GM12874 (cell line): ENCODE data around the gene PCNT.

Experiments used
- CTCF ChIP-seq: IDR thresholded peaks from 2 replicates; pipeline ENCODE4 v1.5.1; 2011; ENCODE audit warnings: low read depth, mild to moderate bottlenecking, control low read depth, low read length, moderate library complexity; ENCODE audit not compliant: insufficient read depth

The PCNT gene

DNA sequence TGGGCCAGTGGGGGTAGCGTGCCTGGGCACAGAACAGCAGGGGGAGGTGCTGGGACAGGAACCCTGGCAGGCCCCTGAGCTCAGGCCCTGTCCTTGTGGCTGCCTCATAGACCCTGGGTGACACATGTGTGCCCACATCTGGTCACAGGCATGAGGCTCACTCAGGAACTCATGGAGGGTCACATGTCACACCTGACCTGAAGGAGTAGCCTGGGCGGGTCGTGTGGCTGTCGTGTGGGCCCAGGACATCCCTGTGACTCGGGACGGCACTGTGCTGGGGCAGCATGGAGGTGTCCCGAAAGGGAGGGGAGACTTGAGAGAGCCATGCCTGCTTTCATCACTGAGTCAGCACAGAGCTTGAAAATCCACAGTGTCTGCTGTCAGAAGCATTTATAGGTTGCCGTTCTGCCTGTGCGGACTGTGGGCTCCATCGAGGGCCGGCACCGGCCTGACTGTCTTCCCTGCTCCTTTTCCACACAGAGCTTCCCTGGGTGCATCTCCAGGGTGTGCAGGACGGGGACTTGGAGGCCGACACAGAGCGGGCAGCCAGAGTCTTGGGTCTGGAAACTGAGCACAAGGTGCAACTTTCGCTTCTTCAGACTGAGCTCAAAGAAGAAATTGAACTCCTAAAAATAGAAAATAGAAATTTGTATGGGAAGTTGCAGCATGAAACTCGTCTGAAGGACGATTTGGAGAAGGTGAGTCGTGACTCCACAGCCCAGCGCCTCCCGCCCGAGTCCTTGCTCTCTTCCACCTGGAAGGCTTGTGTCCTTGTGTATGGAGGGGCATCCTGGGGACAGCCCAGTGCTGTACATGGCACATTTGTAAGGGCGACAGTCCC, 32.8 kb downstream of the PCNT start:
- no peak for TF ChIP-seq CTCF

- TF ChIP-seq CTCF = no peak
Measured at GRCh38 chr21:46357335-46357604, 33.3 kb downstream of the PCNT start.

DNA sequence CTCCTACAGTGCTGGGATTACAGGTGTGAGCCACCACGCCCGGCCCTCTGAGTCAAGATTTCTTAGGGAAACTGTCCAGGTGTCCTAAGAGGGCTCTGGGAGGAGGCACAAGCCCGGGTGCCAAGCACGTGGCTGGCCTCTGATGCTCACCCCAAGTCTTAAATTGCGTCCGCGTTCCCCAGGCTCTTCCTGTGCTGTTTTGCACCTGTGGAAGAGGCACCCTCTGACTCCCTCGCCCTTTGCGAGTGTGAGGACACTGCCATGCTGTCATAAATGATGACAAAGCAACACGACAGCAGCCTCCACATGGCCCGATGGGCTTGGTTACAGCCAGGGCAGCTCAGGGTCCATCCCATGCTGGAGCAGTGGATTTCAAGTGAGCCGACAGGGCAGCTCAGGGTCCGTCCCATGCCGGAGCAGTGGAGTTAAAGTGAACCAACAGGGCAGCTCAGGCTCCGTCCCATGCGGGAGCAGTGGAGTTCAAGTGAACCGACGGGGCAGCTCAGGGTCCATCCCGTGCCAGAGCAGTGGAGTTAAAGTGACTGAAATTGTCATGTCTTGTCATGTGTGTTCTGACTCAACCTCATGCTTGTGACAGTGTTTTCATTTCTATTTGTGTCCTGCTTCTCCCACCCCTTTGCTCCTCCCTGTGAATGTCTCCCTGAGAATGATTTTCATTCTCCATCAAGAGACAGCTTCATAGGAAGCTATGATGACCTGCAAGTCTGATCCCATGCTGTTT, 33.9 kb downstream of the PCNT start:
- no peak for TF ChIP-seq CTCF

- no peak for TF ChIP-seq CTCF
Measured at GRCh38 chr21:46361176-46361575, 37.2 kb downstream of the PCNT start.

DNA sequence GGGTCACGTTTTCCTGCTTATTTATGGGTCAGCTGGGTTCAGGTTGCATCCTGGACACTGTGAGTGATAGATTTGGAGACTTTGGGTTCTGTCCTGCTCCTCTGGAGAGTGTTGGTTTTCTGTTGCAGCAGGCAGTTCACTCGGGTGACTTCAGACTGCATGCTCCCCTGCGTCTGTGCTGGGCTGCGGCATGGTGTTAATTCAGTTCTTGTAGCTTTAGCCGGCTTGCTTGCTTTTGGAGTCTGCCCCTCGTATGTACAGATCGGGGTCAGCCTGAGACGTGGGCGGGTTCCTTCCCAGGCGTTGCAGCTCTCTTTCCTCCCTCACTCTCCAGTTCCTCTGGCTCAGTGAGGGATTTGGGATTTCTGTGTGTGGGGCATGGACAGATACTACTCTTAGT, 38.0 kb downstream of the PCNT start:
- TF ChIP-seq CTCF = no peak

GRCh38 chr21:46362946-46363345, 39.0 kb downstream of the PCNT start:
- no peak for TF ChIP-seq CTCF

- TF ChIP-seq CTCF = no peak
Measured at GRCh38 chr21:46363698-46364097, 39.7 kb downstream of the PCNT start.
